Erythroblast (primary cell): Measurements from ENCODE around the gene DSE.
A peak's percentile ranks its signal among the peaks of the same experiment; 100 is the strongest.

Source experiments
- DNase-seq, 2 experiments: peaks; one replicate each; lab custom pipeline; 2025; lab: John Stamatoyannopoulos, UW
- GATA1 ChIP-seq: IDR thresholded peaks from 2 replicates; pipeline ENCODE4 v1.6.1; 2011; ENCODE audit warnings: low read depth, mild to moderate bottlenecking, control low read depth, low read length, moderate library complexity
- POLR2A ChIP-seq: IDR thresholded peaks from 2 replicates; pipeline ENCODE4 v1.6.1; 2011; ENCODE audit warnings: mild to moderate bottlenecking, low read length

The DSE gene

DNA sequence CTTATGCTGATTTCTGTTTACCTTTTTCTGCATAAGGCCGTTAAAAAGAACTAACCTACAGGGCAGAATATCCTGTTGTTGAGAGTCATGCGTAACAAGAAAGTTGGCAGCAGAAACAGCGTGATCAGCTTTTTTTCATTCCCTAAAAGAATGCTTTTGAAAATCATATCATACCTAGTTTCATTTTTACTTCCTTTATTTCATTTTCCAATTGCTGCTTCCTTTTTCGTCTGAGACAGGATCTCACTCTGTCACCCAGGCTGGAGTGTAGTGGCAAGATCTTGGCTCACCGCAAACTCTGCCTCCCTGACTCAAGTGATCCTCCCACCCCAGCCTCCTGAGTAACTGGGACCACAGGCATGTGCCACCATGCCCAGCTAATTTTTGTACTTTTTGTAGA lies 94.5 kb downstream of the DSE start:
- no peak for TF ChIP-seq POLR2A
- no peak for TF ChIP-seq GATA1
- DNase-seq: no peak

DNA sequence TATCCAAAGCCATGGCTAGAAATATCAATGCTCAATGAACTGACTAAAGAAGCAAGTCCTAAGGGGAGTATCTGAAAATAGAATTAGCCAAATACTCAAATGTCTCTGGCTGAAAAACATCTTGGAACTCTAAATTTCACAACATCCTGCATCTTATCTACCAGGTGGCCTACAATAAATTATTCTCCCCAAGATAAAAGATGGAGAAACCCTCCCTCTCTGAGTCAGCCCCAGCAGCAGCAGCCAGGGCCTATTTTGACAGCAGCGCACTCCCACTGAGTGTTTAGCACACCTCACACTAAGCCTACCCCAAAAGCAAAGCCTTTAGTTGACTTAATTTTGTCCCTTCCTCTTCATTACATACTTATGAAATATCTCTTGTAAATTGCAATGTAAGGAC lies 96.3 kb downstream of the DSE start:
- DNase-seq: no peak
- TF ChIP-seq GATA1 (no peak), POLR2A (no peak)

DNA sequence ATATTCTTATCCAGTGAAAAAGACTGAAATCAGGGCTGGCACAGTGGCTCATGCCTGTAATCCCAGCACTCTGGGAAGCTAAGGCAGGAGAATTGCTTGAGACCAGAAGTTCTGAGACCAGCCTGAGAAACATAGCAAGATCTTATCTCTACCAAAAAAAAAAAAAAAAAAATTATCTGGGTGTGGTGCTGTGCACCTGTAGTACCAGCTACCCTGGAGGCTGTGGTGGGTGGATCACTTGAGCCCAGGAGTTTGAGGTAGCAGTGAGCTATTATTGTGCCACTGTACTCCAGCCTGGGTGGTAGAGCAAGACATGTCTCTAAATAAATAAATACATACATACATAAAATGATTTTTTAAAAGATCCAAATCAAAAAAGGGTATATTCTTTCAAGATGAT lies 96.8 kb downstream of the DSE start:
- peak; percentile 19 to 39 for DNase-seq
- TF ChIP-seq GATA1: no peak

DNA sequence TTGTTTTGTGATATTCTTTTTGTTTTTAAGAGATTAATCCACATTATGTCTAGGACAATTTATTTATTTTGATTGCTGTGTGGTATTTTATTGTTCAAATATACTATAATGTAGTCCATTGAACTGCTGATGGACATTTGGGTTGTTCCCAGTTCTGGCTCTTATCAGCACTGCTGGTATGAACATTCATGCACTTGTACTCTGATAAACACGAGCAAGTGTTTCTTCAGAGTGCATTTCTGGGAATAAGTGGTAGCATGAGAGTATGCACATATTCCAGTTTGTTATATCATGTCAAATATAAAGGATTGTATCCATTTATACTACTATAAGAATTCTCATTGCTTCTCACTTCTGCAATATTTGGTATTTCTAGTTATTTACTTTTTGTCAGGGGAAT lies 97.5 kb downstream of the DSE start:
- DNase-seq: peak; percentile 60 to 80
- TF ChIP-seq GATA1: no peak
- TF ChIP-seq POLR2A: no peak

DNA sequence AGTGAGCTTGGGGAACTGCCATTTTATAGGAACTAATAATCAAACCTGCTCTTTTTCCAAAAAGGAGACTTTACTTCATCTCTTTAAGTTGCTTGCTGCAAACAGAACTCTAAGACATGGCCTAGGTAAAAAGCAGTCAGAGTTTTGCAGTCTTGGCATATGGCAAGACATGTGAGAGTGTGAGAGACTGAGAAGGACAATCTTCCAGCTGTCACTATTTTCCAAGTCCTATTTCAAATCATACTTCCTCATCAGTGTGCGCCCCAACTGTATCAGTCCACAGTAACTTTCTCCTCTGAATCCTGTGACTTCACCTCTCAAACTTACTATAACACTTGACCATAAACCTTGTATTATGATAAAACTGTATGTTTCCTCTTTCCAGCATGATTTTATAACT lies 100.8 kb downstream of the DSE start:
- DNase-seq: no peak
- no peak for TF ChIP-seq POLR2A
- no peak for TF ChIP-seq GATA1

DNA sequence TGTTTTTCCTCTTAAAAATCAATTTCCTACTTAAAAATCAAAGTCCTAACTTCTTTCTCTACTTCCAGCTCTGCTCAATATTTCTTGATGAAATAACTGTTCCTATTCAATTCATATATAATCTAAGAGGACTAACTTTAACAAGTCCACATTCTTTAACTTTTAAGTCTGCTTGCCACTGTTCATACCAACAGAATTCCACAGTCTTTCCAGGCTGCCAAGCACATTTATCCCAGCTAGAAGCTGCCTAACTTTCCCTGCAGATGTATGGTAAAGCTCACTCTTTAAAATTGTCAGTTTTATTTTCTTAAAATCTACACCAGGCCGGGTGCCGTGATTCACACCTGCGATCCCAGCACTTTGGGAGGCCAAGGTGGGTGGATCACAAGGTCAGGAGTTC lies 102.0 kb downstream of the DSE start:
- no peak for TF ChIP-seq POLR2A
- no peak for TF ChIP-seq GATA1
- DNase-seq: no peak

DNA sequence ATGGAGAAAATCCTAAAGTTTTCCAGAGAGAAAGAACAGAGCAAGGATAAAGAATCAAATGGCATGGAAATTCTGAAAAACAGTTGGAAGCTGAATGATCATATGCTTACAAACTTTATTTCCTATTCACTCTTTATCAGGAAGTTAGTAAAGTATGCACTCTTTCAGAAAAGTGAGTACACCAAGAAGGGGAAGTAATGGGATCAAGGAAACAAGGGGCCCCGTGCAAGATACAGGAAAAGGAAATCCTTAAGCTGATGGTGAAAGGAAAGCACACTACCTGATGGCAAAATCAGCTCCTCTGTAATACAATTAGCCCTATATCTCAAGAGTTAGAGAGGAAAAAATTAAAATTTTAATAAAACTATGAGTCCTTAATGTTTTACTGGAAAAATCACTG lies 104.4 kb downstream of the DSE start:
- DNase-seq: no peak

DNA sequence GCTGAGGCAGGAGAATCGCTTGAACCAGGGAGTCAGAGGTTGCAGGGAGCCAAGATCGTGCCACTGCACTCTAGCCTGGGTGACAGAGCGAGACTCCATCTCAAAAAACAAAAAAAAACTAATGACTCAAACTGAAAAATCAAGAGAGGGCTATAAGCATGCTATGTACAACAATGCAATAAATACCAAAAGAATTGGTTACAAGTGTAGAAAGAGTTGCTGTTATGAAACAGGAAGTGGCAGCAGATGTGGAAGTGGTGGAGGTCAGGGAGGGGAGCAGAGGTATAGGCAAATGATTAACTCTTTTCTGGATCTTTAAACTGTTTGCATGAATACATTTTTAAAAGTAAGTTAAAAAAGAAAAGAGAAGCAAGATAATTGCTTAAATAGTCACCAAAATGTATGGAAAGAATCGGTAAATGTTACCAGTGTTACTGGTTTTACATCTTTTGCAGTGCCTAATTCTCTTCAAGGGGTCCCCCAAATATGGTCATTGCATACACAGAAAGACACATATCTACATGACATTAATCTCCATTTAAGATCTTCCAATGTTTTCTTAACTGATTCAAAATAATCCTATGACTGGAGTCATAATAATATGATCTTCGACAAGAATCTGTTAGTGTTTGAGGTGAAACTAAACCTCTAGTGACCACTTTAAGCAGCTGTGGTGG lies 105.4 kb downstream of the DSE start:
- DNase-seq: no peak
- no peak for TF ChIP-seq POLR2A
- TF ChIP-seq GATA1: no peak

More for the DNA sequence above, 104.4 kb downstream of the DSE start:
- no peak for TF ChIP-seq GATA1
- no peak for TF ChIP-seq POLR2A

DNA sequence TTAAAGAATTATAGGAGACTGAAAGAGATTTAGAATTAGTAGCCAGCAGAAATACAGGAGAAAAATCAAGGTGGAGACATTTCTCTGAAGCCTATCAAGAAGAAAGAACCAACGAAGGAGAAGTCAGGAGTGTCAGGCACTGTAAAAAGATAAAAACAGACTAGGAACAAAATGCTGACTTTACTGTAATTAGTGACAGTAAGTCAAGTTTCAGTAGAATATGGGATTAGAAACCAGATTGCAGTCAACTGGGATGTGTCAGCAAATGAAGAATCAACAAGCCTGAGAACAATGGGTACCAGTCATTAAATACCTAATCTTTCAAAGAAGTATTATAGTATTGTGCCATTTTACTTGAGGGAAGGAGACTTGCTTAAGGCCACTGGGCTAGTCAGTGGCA lies 112.0 kb downstream of the DSE start:
- DNase-seq: no peak
- TF ChIP-seq GATA1 (no peak), POLR2A (no peak)

DNA sequence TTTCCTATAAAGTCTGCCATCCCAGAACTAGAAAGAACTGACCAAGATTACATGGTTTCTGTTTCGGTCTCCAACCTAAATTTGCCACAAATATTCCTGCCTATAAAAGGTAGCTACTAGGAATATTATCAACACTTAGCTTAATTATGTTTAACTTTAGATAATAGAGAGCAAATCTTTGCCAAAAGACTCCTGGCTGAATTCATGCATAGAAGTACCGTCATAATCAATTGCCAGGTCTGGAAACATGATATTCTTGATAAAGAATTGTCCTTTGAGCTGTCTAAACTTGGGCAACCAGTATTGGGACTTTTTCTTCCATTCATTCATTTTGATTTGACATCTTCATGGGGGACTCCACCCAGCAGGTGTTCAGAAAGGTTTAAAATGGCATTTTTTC lies 112.9 kb downstream of the DSE start:
- no peak for TF ChIP-seq POLR2A
- no peak for DNase-seq

DNA sequence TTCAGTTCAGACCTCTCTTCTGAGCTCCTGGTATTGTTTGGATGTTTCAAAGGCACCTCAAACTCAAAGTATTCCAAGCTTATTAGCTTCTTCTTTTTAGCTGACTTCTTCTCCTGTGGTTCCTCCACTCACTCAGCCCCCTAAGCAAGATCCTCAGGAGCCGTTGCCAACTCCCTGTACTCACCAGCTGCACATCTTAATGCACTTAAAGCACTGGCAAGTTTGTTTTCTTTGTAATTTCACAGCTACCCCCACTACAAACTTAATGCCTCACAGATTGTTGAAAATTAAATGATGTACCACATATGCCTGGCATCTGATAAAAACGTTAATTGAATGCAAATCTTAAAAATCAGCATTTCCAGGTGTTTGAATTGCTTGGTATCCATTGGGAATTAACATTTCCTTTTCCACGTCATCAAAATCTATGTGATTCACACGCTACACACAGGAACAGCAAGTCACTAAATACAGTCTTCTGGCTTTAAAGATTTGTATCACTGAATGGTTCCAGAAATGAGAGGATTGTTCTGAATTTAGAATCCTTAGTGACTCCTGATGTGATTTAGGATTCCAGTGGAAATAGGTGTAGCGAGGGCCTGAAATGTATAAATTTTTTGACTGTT lies 114.9 kb downstream of the DSE start:
- DNase-seq: no peak
- TF ChIP-seq POLR2A: no peak
- no peak for TF ChIP-seq GATA1

DNA sequence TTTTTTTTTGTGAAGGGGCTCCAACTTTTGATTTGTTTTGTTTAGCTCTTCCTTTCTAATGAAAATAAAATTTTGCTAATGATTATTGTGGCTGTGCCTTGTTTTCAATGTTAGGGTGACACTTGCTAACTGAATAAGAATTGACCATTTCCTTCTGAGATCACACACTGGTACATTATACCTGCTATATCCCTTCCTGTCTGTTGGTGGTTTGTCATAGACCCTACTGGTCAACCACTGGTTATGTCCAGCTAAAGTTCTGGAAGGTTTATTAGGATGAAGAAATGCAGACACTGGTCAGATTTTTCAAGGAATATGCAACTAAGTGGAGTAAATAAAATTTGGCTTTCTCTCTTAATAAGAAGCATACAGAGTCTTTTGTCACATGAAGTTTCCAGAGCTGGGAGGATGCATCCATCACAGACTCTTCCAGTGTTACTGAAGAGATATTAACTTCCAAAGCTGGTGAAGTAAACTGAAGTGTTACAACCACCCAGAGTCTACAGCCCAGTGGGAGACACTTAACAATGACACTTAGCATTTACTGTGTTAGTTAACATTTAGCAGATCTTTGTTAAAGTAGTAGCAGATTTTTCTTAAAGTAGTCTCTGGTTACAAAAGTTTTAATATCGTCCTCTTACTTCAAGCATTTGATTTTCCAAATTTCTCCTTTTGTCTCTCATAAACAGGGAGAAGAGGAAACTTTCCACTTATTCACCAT lies 121.0 kb downstream of the DSE start:
- no peak for DNase-seq
- no peak for TF ChIP-seq GATA1
- TF ChIP-seq POLR2A: no peak

DNA sequence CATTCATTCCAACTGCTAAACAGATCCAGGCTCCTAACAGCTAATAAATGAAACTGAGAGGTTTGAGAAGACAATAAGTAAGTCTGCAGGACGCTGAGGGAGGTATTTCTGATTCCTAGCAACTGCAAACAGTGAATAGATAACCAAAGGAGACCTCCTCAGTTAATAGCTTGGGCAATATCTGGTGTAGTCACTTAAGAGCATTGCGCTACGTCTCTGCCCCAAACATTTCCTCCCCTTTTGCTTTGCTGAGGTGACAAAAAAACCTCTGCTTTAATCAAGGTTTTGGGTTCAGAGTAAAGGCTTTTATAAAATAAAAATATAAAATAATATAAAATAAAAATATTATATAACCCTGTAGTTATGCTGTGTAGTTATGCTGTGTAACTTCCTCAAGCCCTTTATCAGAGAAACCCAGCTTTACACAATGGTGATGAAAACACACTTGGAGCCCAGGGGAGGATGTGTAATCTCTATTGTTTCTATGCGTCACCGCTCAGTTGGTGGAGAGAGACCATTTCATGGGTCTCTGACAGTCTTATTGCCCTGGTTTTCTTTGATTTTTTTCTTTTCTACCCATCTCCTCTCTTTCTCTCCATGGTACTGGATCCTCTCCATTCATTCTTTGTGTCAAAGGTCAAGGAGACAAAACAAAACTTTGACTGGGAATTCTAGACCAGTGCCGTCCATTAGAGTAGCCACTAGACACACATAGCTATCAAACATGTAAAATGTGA lies 121.8 kb downstream of the DSE start:
- TF ChIP-seq POLR2A (no peak), GATA1 (no peak)
- peak in 1 of 2 experiments; percentile 7 for DNase-seq
